Hematopoietic multipotent progenitor cell treated with erythropoietin and hydrocortisone succinate and interleukin-3 and kit ligand, for 15 days (in vitro differentiated cells): ENCODE data around the gene PPME1.

Experiments
- DNase-seq: peaks from one replicate; pipeline ENCODE4 v3.0.0-alpha.2; 2015; ENCODE audit warnings: low spot score

PPME1 gene

GRCh38 chr11:74159642-74160041 lies 11.4 kb upstream of the PPME1 start:
- DNase-seq, result no peak

- no peak for DNase-seq
Observed at GRCh38 chr11:74162681-74163467, 8.2 kb upstream of the PPME1 start.

GRCh38 chr11:74168838-74169237 lies 2.3 kb upstream of the PPME1 start:
- no peak for DNase-seq

GRCh38 chr11:74169738-74170458 lies 1.2 kb upstream of the PPME1 start:
- no peak for DNase-seq

GRCh38 chr11:74171630-74171968 lies 510 bp downstream of the PPME1 start:
- peak; percentile 19 for DNase-seq

GRCh38 chr11:74171997-74172396 lies 908 bp downstream of the PPME1 start:
- DNase-seq, result peak; percentile 21

GRCh38 chr11:74175920-74176319 lies 4.8 kb downstream of the PPME1 start:
- peak; percentile 37 for DNase-seq

- peak; percentile 80 for DNase-seq
Observed at GRCh38 chr11:74179234-74180052, 8.4 kb downstream of the PPME1 start.

- DNase-seq, result no peak
Observed at GRCh38 chr11:74182635-74183034, 11.5 kb downstream of the PPME1 start.

GRCh38 chr11:74185285-74185684 lies 14.2 kb downstream of the PPME1 start:
- no peak for DNase-seq

GRCh38 chr11:74185695-74186094 lies 14.6 kb downstream of the PPME1 start:
- DNase-seq, result no peak

GRCh38 chr11:74195828-74196227 lies 24.7 kb downstream of the PPME1 start:
- no peak for DNase-seq

- DNase-seq, result no peak
Observed at GRCh38 chr11:74196781-74197486, 25.8 kb downstream of the PPME1 start.

- DNase-seq, result peak; percentile 51
Observed at GRCh38 chr11:74203966-74204365, 32.9 kb downstream of the PPME1 start.

- peak; percentile 73 for DNase-seq
Observed at GRCh38 chr11:74204701-74205100, 33.6 kb downstream of the PPME1 start.

- peak; percentile 88 for DNase-seq
Observed at GRCh38 chr11:74205181-74205580, 34.1 kb downstream of the PPME1 start.

- no peak for DNase-seq
Observed at GRCh38 chr11:74206746-74207145, 35.7 kb downstream of the PPME1 start.

GRCh38 chr11:74208507-74208906 lies 37.4 kb downstream of the PPME1 start:
- DNase-seq, result no peak

GRCh38 chr11:74212533-74212932 lies 41.4 kb downstream of the PPME1 start:
- DNase-seq, result no peak

- DNase-seq, result no peak
Observed at GRCh38 chr11:74220376-74220775, 49.3 kb downstream of the PPME1 start.

GRCh38 chr11:74221816-74222215 lies 50.7 kb downstream of the PPME1 start:
- no peak for DNase-seq

- DNase-seq, result no peak
Observed at GRCh38 chr11:74225565-74225964, 54.5 kb downstream of the PPME1 start.
